AG04450 (cell line): Measurements from ENCODE around the gene EVC. TPM values are rescaled to one million over a fixed set of nuclear protein-coding genes. Genes with fewer than 3 reads are reported as not detected.

Experiments used
- CTCF ChIA-PET: fragments of 300-600, 350-600 bp; formaldehyde crosslinking; extraction: SDS; loops from one replicate; lab custom pipeline; 2022; ENCODE audit warnings: antibody characterized with exemption, inconsistent platforms; lab: Charles Lee
- POLR2A ChIA-PET: fragments of 350-600 bp; formaldehyde crosslinking; extraction: SDS; loops from one replicate; lab custom pipeline; 2021; ENCODE audit warnings: antibody characterized with exemption, inconsistent platforms; lab: Yijun Ruan, JAX
- DNase-seq: peaks from one replicate; pipeline ENCODE4 v3.0.0-alpha.2; 2011; ENCODE audit warnings: low read depth, low spot score
- H3K27ac ChIP-seq: one replicate; pipeline ENCODE4 v1.5.1; 2012; ENCODE audit warnings: low read depth, low read length, control low read depth
- H3K27me3 ChIP-seq: one replicate; pipeline ENCODE4 v1.6.0; 2012; ENCODE audit warnings: low read length; ENCODE audit not compliant: control insufficient read depth, insufficient read depth
- H3K4me3 ChIP-seq: 2 replicates; pipeline ENCODE4 v1.5.1; 2011; ENCODE audit warnings: mild to moderate bottlenecking, low read depth, low read length, control low read depth
- H3K9me3 ChIP-seq: 2 replicates; pipeline ENCODE4 v1.5.1; 2012; ENCODE audit warnings: low read length; ENCODE audit not compliant: control insufficient read depth, insufficient read depth
- CTCF ChIP-seq: IDR thresholded peaks from 2 replicates; pipeline ENCODE4 v1.5.1; 2011; ENCODE audit warnings: low read depth, low read length, control low read depth, inconsistent platforms
- polyA plus RNA-seq: library from polyadenylated mRNA; depleted of rRNA; stranded (reverse); fragments of >200 nt; gene quantifications from 2 replicates; pipeline ENCODE4 v1.2.3, GENCODE V29; 2011

Gene EVC
- polyA plus RNA-seq, 1 experiment: 11.5 TPM

GRCh38 chr4:5709207-5709575 lies 1.8 kb upstream of the EVC start:
- no peak for TF ChIP-seq CTCF
- Histone ChIP-seq H3K9me3 (no peaks in the 10 kb centered on the region), H3K27me3 (no peaks in the 10 kb centered on the region), H3K27ac (peak overlapping the region; percentile 57), H3K4me3 (no peak overlapping the region)
- no peak for DNase-seq
- ChIA-PET POLR2A (interaction anchor here (1.4 to 1.5 kb wide), 2 partner anchors 39 to 42 kb away, joined by 5 to 11 read pairs; no protein-coding TSS in a partner anchor), CTCF (interaction anchor here (1.1 to 2.9 kb wide), 2 partner anchors 81 to 104 kb away, joined by 6 to 16 read pairs; no protein-coding TSS in a partner anchor)

GRCh38 chr4:5710065-5710960 lies 688 bp upstream of the EVC start:
- TF ChIP-seq CTCF: peak; percentile 58
- ChIA-PET POLR2A (no interaction called here), CTCF (interaction anchor here (0.6 to 2.9 kb wide), 4 partner anchors 8 to 119 kb away, joined by 3 to 16 read pairs (median 6); no protein-coding TSS in a partner anchor)
- H3K9me3 ChIP-seq: peaks cover 6% of the 10 kb centered on the region
- DNase-seq: no peak
- H3K4me3 ChIP-seq: peak overlapping the region; percentile 91
- no peaks in the 10 kb centered on the region for H3K27me3 ChIP-seq
- peak overlapping the region; percentile 78 for H3K27ac ChIP-seq

- peak overlapping the region; percentile 58 for H3K27ac ChIP-seq
- no peak for TF ChIP-seq CTCF
- H3K4me3 ChIP-seq: peak overlapping the region; percentile 91
- H3K9me3 ChIP-seq: peaks cover 6% of the 10 kb centered on the region
- ChIA-PET POLR2A (no interaction called here), CTCF (interaction anchor here (0.5 to 2.9 kb wide), 4 partner anchors 7 to 680 kb away, joined by 3 to 16 read pairs (median 6); no protein-coding TSS in a partner anchor)
- DNase-seq: no peak
- H3K27me3 ChIP-seq: no peaks in the 10 kb centered on the region
Observed at GRCh38 chr4:5711479-5712184, 631 bp downstream of the EVC start.

- Histone ChIP-seq H3K27ac (peak overlapping the region; percentile 58), H3K27me3 (no peaks in the 10 kb centered on the region), H3K9me3 (peaks cover 6% of the 10 kb centered on the region), H3K4me3 (peak overlapping the region; percentile 91)
- TF ChIP-seq CTCF: no peak
- no peak for DNase-seq
- POLR2A ChIA-PET: no interaction called here
- CTCF ChIA-PET: no interaction called here
Observed at GRCh38 chr4:5712517-5712916, 1.5 kb downstream of the EVC start.

- no peak for TF ChIP-seq CTCF
- CTCF ChIA-PET: no interaction called here
- H3K27ac ChIP-seq: no peak overlapping the region
Observed at GRCh38 chr4:5712931-5713330, 1.9 kb downstream of the EVC start.

More at GRCh38 chr4:5712931-5713330, 1.9 kb downstream of the EVC start:
- POLR2A ChIA-PET: no interaction called here
- Histone ChIP-seq H3K9me3 (peaks cover 6% of the 10 kb centered on the region), H3K27me3 (no peaks in the 10 kb centered on the region), H3K4me3 (peak overlapping the region; percentile 91)
- no peak for DNase-seq
